NCI-H774 (cell line): ENCODE results near the gene WWC2.
"Not testable (repeated sequence)": the region's sequence is repeated elsewhere in the genome, so short reads cannot be mapped to it uniquely, and the experiment has no call there.

Experiments used
- DNase-seq: peaks from one replicate; lab custom pipeline; 2025; lab: John Stamatoyannopoulos, UW

Gene WWC2

GRCh38 chr4:183299464-183299863 lies 200.4 kb downstream of the WWC2 start:
- DNase-seq: no peak

GRCh38 chr4:183300070-183300469 lies 201.0 kb downstream of the WWC2 start:
- DNase-seq: no peak

- DNase-seq: no peak
Observed at GRCh38 chr4:183300655-183301054, 201.6 kb downstream of the WWC2 start.

GRCh38 chr4:183303301-183303700 lies 204.2 kb downstream of the WWC2 start:
- no peak for DNase-seq

GRCh38 chr4:183304067-183304466 lies 205.0 kb downstream of the WWC2 start:
- DNase-seq: no peak

GRCh38 chr4:183304538-183304937 lies 205.5 kb downstream of the WWC2 start:
- no peak for DNase-seq

GRCh38 chr4:183306811-183307210 lies 207.8 kb downstream of the WWC2 start:
- no peak for DNase-seq

GRCh38 chr4:183312841-183313240 lies 213.8 kb downstream of the WWC2 start:
- DNase-seq: no peak

GRCh38 chr4:183314336-183314735 lies 215.3 kb downstream of the WWC2 start:
- DNase-seq: no peak

- DNase-seq: no peak
Observed at GRCh38 chr4:183314806-183315205, 215.7 kb downstream of the WWC2 start.

GRCh38 chr4:183318656-183319055 lies 219.6 kb downstream of the WWC2 start:
- no peak for DNase-seq

- no peak for DNase-seq
Observed at GRCh38 chr4:183320211-183321059, 221.4 kb downstream of the WWC2 start, which contains the start of gene CLDN22. TSS of gene CLDN22 (minus strand) at chr4:183320276. CDS start at chr4:183320218, 58 bp downstream.

- DNase-seq: no peak
Observed at GRCh38 chr4:183321079-183321478, 222.0 kb downstream of the WWC2 start.

GRCh38 chr4:183321516-183321915 lies 222.5 kb downstream of the WWC2 start:
- DNase-seq: no peak

- no peak for DNase-seq
Observed at GRCh38 chr4:183322326-183322725, 223.3 kb downstream of the WWC2 start, which contains the start of gene CLDN24. TSS of gene CLDN24 (minus strand) at chr4:183322426. CDS start at chr4:183322426, 0 bp downstream.

- DNase-seq: no peak
Observed at GRCh38 chr4:183323295-183323694, 224.2 kb downstream of the WWC2 start.

- not testable (repeated sequence) for DNase-seq
Observed at GRCh38 chr4:183324056-183324455, 225.0 kb downstream of the WWC2 start.

- no peak for DNase-seq
Observed at GRCh38 chr4:183324619-183325018, 225.6 kb downstream of the WWC2 start.

GRCh38 chr4:183326387-183326786 lies 227.3 kb downstream of the WWC2 start:
- DNase-seq: not testable (repeated sequence)

- no peak for DNase-seq
Observed at GRCh38 chr4:183326853-183327252, 227.8 kb downstream of the WWC2 start.

GRCh38 chr4:183327827-183328226 lies 228.8 kb downstream of the WWC2 start:
- DNase-seq: no peak

- no peak for DNase-seq
Observed at GRCh38 chr4:183328832-183329231, 229.8 kb downstream of the WWC2 start.

GRCh38 chr4:183329244-183329643 lies 230.2 kb downstream of the WWC2 start:
- DNase-seq: no peak
